CD14-positive monocyte (primary cell): ENCODE data around the gene TAF11L7. TPM values are rescaled to one million over a fixed set of nuclear protein-coding genes. Genes with fewer than 3 reads are reported as not detected.
"Not testable (repeated sequence)": the region's sequence is repeated elsewhere in the genome, so short reads cannot be mapped to it uniquely, and the experiment has no call there.

Experiments used
- DNase-seq, 3 donors: peaks; one replicate each; pipeline ENCODE4 v3.0.0-alpha.2; 2011 to 2022
- H2AFZ ChIP-seq: 2 replicates; pipeline ENCODE4 v1.6.0; 2012; ENCODE audit warnings: mild to moderate bottlenecking, low read depth, low read length, inconsistent platforms; ENCODE audit not compliant: insufficient read depth, poor library complexity, severe bottlenecking
- H3K27ac ChIP-seq, 2 donors: 1 replicate in 1 of 2; 2 replicates in 1 of 2; pipeline ENCODE4 v1.5.1; 2012 to 2013; ENCODE audit warnings: low read length in 2 of 2, control low read depth in 1 of 2, inconsistent platforms in 1 of 2, low read depth in 1 of 2, mild to moderate bottlenecking in 1 of 2
- H3K27me3 ChIP-seq, 2 donors: one replicate each; pipeline versions ENCODE4 v1.6.0 to v1.6.1; 2011 to 2013; ENCODE audit warnings: low read length in 2 of 2; ENCODE audit not compliant: control insufficient read depth in 2 of 2, insufficient read depth in 2 of 2
- H3K36me3 ChIP-seq, 2 donors: replicated peaks in 1 of 2; 1 replicate in 1 of 2; 2 replicates in 1 of 2; pipeline versions ENCODE4 v1.5.1 to v1.6.1; 2012 to 2013; ENCODE audit warnings: low read length in 2 of 2, control low read depth in 1 of 2, inconsistent platforms in 1 of 2, mild to moderate bottlenecking in 1 of 2; ENCODE audit not compliant: insufficient read depth in 2 of 2, control insufficient read depth in 1 of 2
- H3K4me1 ChIP-seq, 2 donors: 1 replicate in 1 of 2; 2 replicates in 1 of 2; pipeline versions ENCODE4 v1.5.1 to v1.6.1; 2012 to 2013; ENCODE audit warnings: low read length in 2 of 2, control low read depth in 1 of 2, inconsistent platforms in 1 of 2, mild to moderate bottlenecking in 1 of 2, moderate library complexity in 1 of 2; ENCODE audit not compliant: insufficient read depth in 2 of 2, control insufficient read depth in 1 of 2
- H3K4me2 ChIP-seq: replicated peaks from 2 replicates; pipeline ENCODE3; 2012; ENCODE audit warnings: low read length, moderate library complexity, mild to moderate bottlenecking; ENCODE audit not compliant: poor library complexity, severe bottlenecking; ENCODE audit errors: extremely low read depth
- H3K4me3 ChIP-seq, 3 experiments: fragments of 200-600 bp in 1 of 3; sonication (generic) in 1 of 3; replicated peaks in 1 of 3; 1 replicate in 2 of 3; 2 replicates in 1 of 3; pipeline ENCODE4 v1.5.1; 2011 to 2013; ENCODE audit warnings: low read length in 3 of 3, mild to moderate bottlenecking in 3 of 3, control low read depth in 2 of 3, low read depth in 2 of 3, inconsistent platforms in 1 of 3, moderate library complexity in 1 of 3
- H3K79me2 ChIP-seq: 2 replicates; pipeline ENCODE4 v1.6.0; 2012; ENCODE audit warnings: mild to moderate bottlenecking, control low read depth, inconsistent platforms, low read length, moderate library complexity; ENCODE audit not compliant: insufficient read depth
- H3K9ac ChIP-seq: 2 replicates; pipeline ENCODE4 v1.6.0; 2017; ENCODE audit warnings: low read length, mild to moderate bottlenecking; ENCODE audit not compliant: insufficient read depth, poor library complexity, severe bottlenecking
- H3K9me3 ChIP-seq, 2 donors: replicated peaks in 1 of 2; 1 replicate in 1 of 2; 2 replicates in 1 of 2; pipeline versions ENCODE4 v1.5.1 to v1.6.1; 2012 to 2013; ENCODE audit warnings: low read length in 2 of 2, control low read depth in 1 of 2; ENCODE audit not compliant: control insufficient read depth in 1 of 2, insufficient read depth in 1 of 2
- H4K20me1 ChIP-seq: 2 replicates; pipeline ENCODE4 v1.6.0; 2012; ENCODE audit warnings: mild to moderate bottlenecking, low read length, control low read depth, moderate library complexity; ENCODE audit not compliant: insufficient read depth
- H3K27ac Mint-ChIP-seq, 7 donors: one replicate each; pipeline ENCODE4 v1.8.0; 2020; ENCODE audit warnings: mild to moderate bottlenecking in 7 of 7, mixed read lengths in 7 of 7, moderate library complexity in 6 of 7, inconsistent platforms in 2 of 7
- H3K27me3 Mint-ChIP-seq, 3 donors: one replicate each; pipeline ENCODE4 v1.8.0; 2021 to 2022; ENCODE audit warnings: low read depth in 3 of 3, mild to moderate bottlenecking in 3 of 3, mixed read lengths in 3 of 3, moderate library complexity in 3 of 3, inconsistent platforms in 1 of 3
- H3K36me3 Mint-ChIP-seq, 2 donors: one replicate each; pipeline ENCODE4 v1.8.0; 2020; ENCODE audit warnings: mixed read lengths in 2 of 2, inconsistent platforms in 1 of 2, mild to moderate bottlenecking in 1 of 2
- H3K4me1 Mint-ChIP-seq: one replicate; pipeline ENCODE4 v1.8.0; 2020; ENCODE audit warnings: mild to moderate bottlenecking, mixed read lengths
- H3K4me3 Mint-ChIP-seq, 2 donors: one replicate each; pipeline ENCODE4 v1.8.0; 2020; ENCODE audit warnings: mild to moderate bottlenecking in 2 of 2, mixed read lengths in 2 of 2, moderate library complexity in 1 of 2
- H3K9me3 Mint-ChIP-seq, 7 donors: one replicate each; pipeline ENCODE4 v1.8.0; 2020 to 2022; ENCODE audit warnings: mixed read lengths in 7 of 7, mild to moderate bottlenecking in 6 of 7, moderate library complexity in 6 of 7, inconsistent platforms in 2 of 7
- WGBS: methylation state at CpG from one replicate; pipeline ENCODE4 v1.1.5; 2013; ENCODE audit warnings: missing lambda C conversion rate; ENCODE audit not compliant: insufficient coverage; 5-methylcytosine and 5-hydroxymethylcytosine counted together
- intact Hi-C, 2 donors: fragments of 100-400 bp; cut with micrococcal nuclease; formaldehyde crosslinking; loops; one replicate each; pipeline versions ENCODE4 v1.15.0 to v1.15.1; 2023
- polyA plus RNA-seq, 3 donors: library from polyadenylated mRNA; depleted of rRNA in 1 of 3; unstranded in 2 of 3; stranded (reverse) in 1 of 3; fragments of 300-500 nt in 2 of 3; fragments of >200 nt in 1 of 3; fragmentation: Illumina TruSeq in 2 of 3; gene quantifications; 1 replicate in 2 of 3; 2 replicates in 1 of 3; pipeline ENCODE4 v1.2.3, GENCODE V29; 2012 to 2021
- TF ChIP-seq, protein P1 (sequence below): fragments of 200-600 bp; IDR thresholded peaks from one replicate; pipeline ENCODE4 v1.8.0; 2022; ENCODE audit warnings: antibody characterized with exemption, mild to moderate bottlenecking

TAF11L7 gene
- polyA plus RNA-seq, 3 donors = not detected

- H3K4me3 ChIP-seq = no peak overlapping the region
- DNase-seq = no peak
- H3K4me1 ChIP-seq = no peaks in the 10 kb centered on the region
- intact Hi-C loops = no loop called here
- Mint-ChIP-seq H3K36me3 (no peaks in the 10 kb centered on the region), H3K9me3 (peaks cover 7 to 21% (median 13%) of the 10 kb centered on the region in 7 donors), H3K4me3 (no peak overlapping the region), H3K27me3 (peaks cover 0 to 3% (median 0%) of the 10 kb centered on the region in 3 donors), H3K27ac (no peak overlapping the region), H3K4me1 (no peaks in the 10 kb centered on the region)
- peaks cover 7 to 23% of the 10 kb centered on the region in 2 donors for H3K9me3 ChIP-seq
- no peak overlapping the region for H3K27ac ChIP-seq
- no peaks in the 10 kb centered on the region for H3K36me3 ChIP-seq
- WGBS = 95% methylated on average over 2 of the region's 3 CpGs
- H4K20me1 ChIP-seq = no peaks in the 10 kb centered on the region
- H3K4me2 ChIP-seq = no peak overlapping the region
- H2AFZ ChIP-seq = no peak overlapping the region
- H3K27me3 ChIP-seq = no peaks in the 10 kb centered on the region
- H3K79me2 ChIP-seq = no peaks in the 10 kb centered on the region
- TF ChIP-seq, protein P1, sequence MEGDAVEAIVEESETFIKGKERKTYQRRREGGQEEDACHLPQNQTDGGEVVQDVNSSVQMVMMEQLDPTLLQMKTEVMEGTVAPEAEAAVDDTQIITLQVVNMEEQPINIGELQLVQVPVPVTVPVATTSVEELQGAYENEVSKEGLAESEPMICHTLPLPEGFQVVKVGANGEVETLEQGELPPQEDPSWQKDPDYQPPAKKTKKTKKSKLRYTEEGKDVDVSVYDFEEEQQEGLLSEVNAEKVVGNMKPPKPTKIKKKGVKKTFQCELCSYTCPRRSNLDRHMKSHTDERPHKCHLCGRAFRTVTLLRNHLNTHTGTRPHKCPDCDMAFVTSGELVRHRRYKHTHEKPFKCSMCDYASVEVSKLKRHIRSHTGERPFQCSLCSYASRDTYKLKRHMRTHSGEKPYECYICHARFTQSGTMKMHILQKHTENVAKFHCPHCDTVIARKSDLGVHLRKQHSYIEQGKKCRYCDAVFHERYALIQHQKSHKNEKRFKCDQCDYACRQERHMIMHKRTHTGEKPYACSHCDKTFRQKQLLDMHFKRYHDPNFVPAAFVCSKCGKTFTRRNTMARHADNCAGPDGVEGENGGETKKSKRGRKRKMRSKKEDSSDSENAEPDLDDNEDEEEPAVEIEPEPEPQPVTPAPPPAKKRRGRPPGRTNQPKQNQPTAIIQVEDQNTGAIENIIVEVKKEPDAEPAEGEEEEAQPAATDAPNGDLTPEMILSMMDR = no peak
- H3K9ac ChIP-seq = no peak overlapping the region
These were observed 33.8 kb upstream of the TAF11L7 start for GRCh38 chr5:17619354-17619753.

DNA sequence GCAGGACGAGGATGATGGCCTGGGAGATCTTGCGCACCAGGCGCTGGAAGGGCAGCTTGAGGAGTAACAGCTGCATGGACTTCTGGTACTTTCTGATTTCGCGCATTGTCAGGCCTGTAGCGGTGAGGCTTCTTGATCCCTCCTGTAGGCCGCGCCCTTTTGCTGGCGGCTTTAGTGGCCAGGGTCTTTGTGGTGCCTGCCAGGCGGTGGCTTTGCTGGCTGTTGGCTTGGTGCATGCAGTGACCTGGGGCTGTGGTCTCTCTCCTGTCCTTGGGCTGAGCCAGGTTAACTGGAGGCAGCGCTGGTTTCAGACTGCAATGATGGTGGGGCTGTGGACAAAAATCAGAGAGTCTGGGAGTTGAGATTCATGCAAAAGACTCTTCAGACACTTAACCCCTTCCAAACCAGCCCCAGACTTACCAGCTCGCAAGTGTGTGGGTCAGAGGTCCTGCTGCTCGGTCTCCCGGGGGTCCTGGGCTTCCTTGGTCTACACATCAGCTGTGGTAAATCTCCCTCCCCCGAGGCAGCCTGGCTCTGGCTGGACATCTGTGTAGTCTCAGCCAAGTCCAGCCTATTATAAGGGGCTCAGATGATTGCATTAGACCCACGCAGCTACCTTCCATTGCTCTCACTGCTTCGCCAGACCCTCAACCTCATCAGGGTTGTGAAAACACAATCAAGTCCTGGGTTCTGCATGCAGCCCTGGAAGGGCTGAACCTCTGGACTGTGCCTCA is 29.5 kb upstream of the TAF11L7 start:
- Mint-ChIP-seq H3K27me3 (peaks cover 0 to 2% (median 0%) of the 10 kb centered on the region in 3 donors), H3K4me3 (no peak overlapping the region), H3K4me1 (no peaks in the 10 kb centered on the region), H3K27ac (no peak overlapping the region), H3K9me3 (peaks cover 5 to 15% (median 9%) of the 10 kb centered on the region in 7 donors), H3K36me3 (no peaks in the 10 kb centered on the region)
- Histone ChIP-seq H3K4me1 (no peaks in the 10 kb centered on the region), H4K20me1 (no peaks in the 10 kb centered on the region), H3K27ac (no peak overlapping the region), H3K36me3 (no peaks in the 10 kb centered on the region), H3K27me3 (no peaks in the 10 kb centered on the region), H3K79me2 (no peaks in the 10 kb centered on the region), H3K4me2 (no peak overlapping the region), H3K9ac (no peak overlapping the region), H3K9me3 (peaks cover 0 to 13% of the 10 kb centered on the region in 2 donors), H3K4me3 (no peak overlapping the region), H2AFZ (no peak overlapping the region)
- 94% methylated on average over 13 of the region's 17 CpGs for WGBS
- intact Hi-C loops = no loop called here
- no peak for DNase-seq
- TF ChIP-seq, protein P1 = no peak

GRCh38 chr5:17610092-17610491 is 24.5 kb upstream of the TAF11L7 start, which contains the start of gene TAF11L12:
TAF11L12 (plus strand) TSS chr5:17610392.
- H3K36me3 ChIP-seq, DNase-seq, H3K4me3 ChIP-seq, H3K79me2 ChIP-seq, H3K4me1 ChIP-seq, H3K36me3 Mint-ChIP-seq, H3K4me2 ChIP-seq, H3K27ac ChIP-seq, H3K27me3 ChIP-seq, H2AFZ ChIP-seq, intact Hi-C loops, H3K27me3 Mint-ChIP-seq, H3K9ac ChIP-seq, H3K4me1 Mint-ChIP-seq, H3K4me3 Mint-ChIP-seq, H4K20me1 ChIP-seq: not testable (repeated sequence)
- H3K9me3 ChIP-seq = peaks cover 0 to 12% of the 10 kb centered on the region in 2 donors
- Mint-ChIP-seq H3K9me3 (peaks cover 3 to 19% (median 10%) of the 10 kb centered on the region in 7 donors), H3K27ac (peak within 1 kb of the TSS in 1 of 7 donors; percentile 20)
- no CpG with 5 or more reads among the region's 2 CpGs for whole genome bisulfite sequencing
